ENCODE data around the gene SDCBP2.

Gene SDCBP2

GRCh38 chr20:1319051-1319450 lies 9.9 kb downstream of the SDCBP2 start:
- no peak for DNase-seq
- intact Hi-C loops (cut with DNase I) = no loop called here

GRCh38 chr20:1317545-1318255 lies 11.2 kb downstream of the SDCBP2 start:
- intact Hi-C loops (cut with DNase I) = no loop called here

GRCh38 chr20:1315804-1316203 lies 13.1 kb downstream of the SDCBP2 start:
- intact Hi-C loops (cut with DNase I) = no loop called here
- no peak for DNase-seq

More at GRCh38 chr20:1317545-1318255, 11.2 kb downstream of the SDCBP2 start:
- no peak for DNase-seq

- peak; percentile 60 to 96 (median 82) for DNase-seq
- intact Hi-C loops (cut with DNase I) = loop anchor here (1.0 to 2.0 kb wide), 2 partner anchors 124 to 153 kb away; partner anchors contain the start of gene NSFL1C
These were observed 15.5 kb downstream of the SDCBP2 start for GRCh38 chr20:1313236-1313964.

GRCh38 chr20:1312904-1313235 lies 16.1 kb downstream of the SDCBP2 start:
- intact Hi-C loops (cut with DNase I) = loop anchor here (1.0 to 2.0 kb wide), 2 partner anchors 124 to 154 kb away; partner anchors contain the start of gene NSFL1C
- no peak for DNase-seq

- peak in 2 of 10 donors; percentile 66 to 72 for DNase-seq
- intact Hi-C loops (cut with DNase I) = loop anchor here (2.0 kb wide), 1 partner anchor 154 kb away; the partner anchor contains the start of gene NSFL1C
These were observed 16.6 kb downstream of the SDCBP2 start for GRCh38 chr20:1312308-1312707.

- intact Hi-C loops (cut with DNase I) = no loop called here
- DNase-seq = peak in 2 of 10 donors; percentile 67
These were observed 18.3 kb downstream of the SDCBP2 start for GRCh38 chr20:1310506-1311190.

- peak in 2 of 10 donors; percentile 80 to 83 for DNase-seq
- intact Hi-C loops (cut with DNase I) = no loop called here
These were observed 18.9 kb downstream of the SDCBP2 start for GRCh38 chr20:1310071-1310470.

- intact Hi-C loops (cut with DNase I) = no loop called here
- peak in 2 of 10 donors; percentile 71 to 89 for DNase-seq
These were observed 19.5 kb downstream of the SDCBP2 start for GRCh38 chr20:1309439-1309847.

GRCh38 chr20:1308702-1309095 lies 20.2 kb downstream of the SDCBP2 start:
- intact Hi-C loops (cut with DNase I) = no loop called here
- peak in 2 of 10 donors; percentile 73 to 75 for DNase-seq

GRCh38 chr20:1308067-1308701 lies 20.8 kb downstream of the SDCBP2 start:
- peak in 2 of 10 donors; percentile 69 to 77 for DNase-seq
- intact Hi-C loops (cut with DNase I) = no loop called here

- DNase-seq = peak in 2 of 10 donors; percentile 64 to 78
- intact Hi-C loops (cut with DNase I) = no loop called here
These were observed 21.4 kb downstream of the SDCBP2 start for GRCh38 chr20:1307571-1307971.

- intact Hi-C loops (cut with DNase I) = no loop called here
- peak in 2 of 10 donors; percentile 36 to 59 for DNase-seq
These were observed 21.8 kb downstream of the SDCBP2 start for GRCh38 chr20:1307171-1307570.

GRCh38 chr20:1306316-1307135 lies 22.4 kb downstream of the SDCBP2 start:
- intact Hi-C loops (cut with DNase I) = no loop called here
- peak in 2 of 10 donors; percentile 69 to 83 for DNase-seq

GRCh38 chr20:1305712-1306111 lies 23.2 kb downstream of the SDCBP2 start:
- DNase-seq = peak in 2 of 10 donors; percentile 76 to 80

GRCh38 chr20:1304710-1305515 lies 24.0 kb downstream of the SDCBP2 start:
- intact Hi-C loops (cut with DNase I) = no loop called here
- DNase-seq = peak in 2 of 10 donors; percentile 88 to 90

More at GRCh38 chr20:1305712-1306111, 23.2 kb downstream of the SDCBP2 start:
- intact Hi-C loops (cut with DNase I) = no loop called here

- DNase-seq = peak in 2 of 10 donors; percentile 52 to 72
- intact Hi-C loops (cut with DNase I) = no loop called here
These were observed 26.0 kb downstream of the SDCBP2 start for GRCh38 chr20:1302685-1303541.

All from posterior cingulate gyrus (tissue), 11 donors.